AG10803 (cell line): ENCODE results near the gene PXK.
"Not testable (repeated sequence)": the region's sequence is repeated elsewhere in the genome, so short reads cannot be mapped to it uniquely, and the experiment has no call there.

ENCODE experiments used
- DNase-seq: peaks from one replicate; pipeline ENCODE4 v3.0.0; 2010; ENCODE audit warnings: low read depth
- H3K4me3 ChIP-seq: 2 replicates; pipeline ENCODE4 v1.5.1; 2011; ENCODE audit warnings: mild to moderate bottlenecking, low read length, control low read depth
- CTCF ChIP-seq: conservative IDR thresholded peaks from 2 replicates; pipeline ENCODE4 v1.5.1; 2011; ENCODE audit warnings: mild to moderate bottlenecking, low read length, control low read depth, inconsistent platforms

Gene PXK

GRCh38 chr3:58332575-58333188 is at the start of gene PXK:
TSS of gene PXK (plus strand) at chr3:58332892. CDS start at chr3:58332989, 97 bp downstream.
- peak within 1 kb of the TSS; percentile 92 for H3K4me3 ChIP-seq
- no peak; the same call in 1 of the 2 replicates for TF ChIP-seq CTCF
- DNase-seq = peak; percentile 86

- DNase-seq = no peak
- TF ChIP-seq CTCF = no peak
- no peak overlapping the region for H3K4me3 ChIP-seq
Measured at GRCh38 chr3:58285334-58285733, 47.4 kb upstream of the PXK start.

GRCh38 chr3:58287354-58287753 is 45.3 kb upstream of the PXK start:
- H3K4me3 ChIP-seq = no peak overlapping the region
- TF ChIP-seq CTCF = no peak
- no peak for DNase-seq

DNA sequence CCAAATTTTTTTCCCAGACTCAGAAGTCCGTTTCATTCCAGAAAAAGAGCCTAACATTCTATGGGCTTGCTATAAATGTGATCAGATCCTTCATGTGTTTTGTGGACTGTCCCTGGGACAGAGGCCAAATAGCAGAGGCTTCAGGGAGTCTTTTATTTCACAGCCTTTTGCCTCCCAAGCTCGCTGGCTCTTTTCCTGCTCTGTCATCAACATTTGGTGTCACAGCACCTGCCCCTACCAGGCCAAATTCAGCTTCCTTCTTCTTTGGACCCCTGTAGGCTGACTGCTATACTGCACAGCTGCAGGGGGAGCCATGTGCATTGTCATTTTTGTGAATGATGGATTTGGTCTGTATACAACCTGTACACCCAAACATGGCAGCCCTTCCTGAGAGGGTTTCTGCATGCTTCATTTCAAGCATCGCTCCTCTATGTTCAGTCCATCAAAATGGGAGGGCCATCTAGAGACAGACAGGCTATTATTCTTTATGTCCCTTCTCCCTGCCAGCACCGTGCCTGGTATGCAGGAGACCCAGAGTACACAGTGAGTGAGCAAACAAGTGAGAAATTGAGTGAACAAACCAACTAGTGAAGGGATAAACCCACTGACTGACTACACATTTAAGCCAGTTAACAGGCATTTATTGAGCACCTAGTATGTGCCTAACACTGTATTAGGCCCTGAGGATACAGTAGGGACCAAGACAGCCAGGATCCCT is 44.5 kb upstream of the PXK start:
- no peak overlapping the region for H3K4me3 ChIP-seq
- DNase-seq = peak; percentile 4
- TF ChIP-seq CTCF = 0 out of 2 replicates have a peak, but pooled peaks have one; percentile 1

DNA sequence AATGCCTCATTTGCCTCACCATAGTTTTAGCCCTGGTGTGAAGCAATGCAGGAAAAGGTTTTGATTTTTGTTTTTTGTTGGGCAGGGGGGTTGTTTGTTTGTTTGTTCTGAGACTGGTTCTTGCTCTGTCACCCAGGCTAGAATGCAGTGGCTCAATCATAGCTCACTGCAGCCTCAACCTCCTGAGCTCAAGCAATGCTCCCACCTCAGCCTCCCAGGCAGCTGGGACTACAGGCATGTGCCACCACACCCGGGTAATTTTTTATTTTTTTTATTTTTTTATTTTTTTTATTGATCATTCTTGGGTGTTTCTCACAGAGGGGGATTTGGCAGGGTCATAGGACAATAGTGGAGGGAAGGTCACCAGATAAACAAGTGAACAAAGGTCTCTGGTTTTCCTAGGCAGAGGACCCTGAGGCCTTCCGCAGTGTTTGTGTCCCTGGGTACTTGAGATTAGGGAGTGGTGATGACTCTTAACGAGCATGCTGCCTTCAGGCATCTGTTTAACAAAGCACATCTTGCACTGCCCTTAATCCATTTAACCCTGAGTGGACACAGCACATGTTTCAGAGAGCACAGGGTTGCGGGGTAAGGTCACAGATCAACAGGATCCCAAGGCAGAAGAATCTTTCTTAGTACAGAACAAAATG is 43.6 kb upstream of the PXK start:
- not testable (repeated sequence) for DNase-seq, H3K4me3 ChIP-seq

- H3K4me3 ChIP-seq, DNase-seq: not testable (repeated sequence)
Measured at GRCh38 chr3:58290446-58290845, 42.2 kb upstream of the PXK start.

DNA sequence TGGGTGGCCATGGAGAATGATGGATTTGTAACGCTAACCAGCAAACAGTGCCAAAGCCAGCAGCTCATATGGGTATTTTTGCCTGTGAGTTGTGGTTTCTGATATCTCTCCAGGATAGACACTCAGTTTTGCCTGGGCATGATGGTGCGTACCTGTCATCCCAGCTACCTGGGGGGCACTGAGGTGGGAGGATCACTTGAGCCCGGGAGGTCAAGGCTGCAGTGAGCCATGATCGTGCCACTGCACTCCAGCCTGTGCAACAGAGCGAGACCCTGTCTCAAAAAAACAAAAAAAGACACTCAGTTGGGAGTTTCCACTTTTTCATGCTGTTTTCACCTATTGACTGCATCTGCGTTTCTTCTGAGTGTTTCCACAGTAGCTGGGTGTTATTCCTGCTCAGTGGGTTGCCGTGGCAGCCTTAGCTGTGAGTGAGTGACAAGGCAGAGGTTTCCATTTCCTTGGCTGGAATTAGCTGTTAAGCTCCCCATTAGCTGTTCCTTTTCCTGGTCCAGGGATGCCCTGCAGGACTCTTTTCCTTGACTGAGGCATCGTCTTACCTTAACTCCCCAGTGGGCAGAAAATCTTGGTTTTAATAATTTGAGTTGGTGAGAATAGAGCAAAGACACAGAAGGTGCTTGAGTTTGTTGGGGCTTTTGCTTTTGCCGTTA is 40.9 kb upstream of the PXK start:
- H3K4me3 ChIP-seq = no peak overlapping the region
- no peak for TF ChIP-seq CTCF
- no peak for DNase-seq

GRCh38 chr3:58292866-58293265 is 39.8 kb upstream of the PXK start:
- no peak for DNase-seq
- no peak overlapping the region for H3K4me3 ChIP-seq
- no peak for TF ChIP-seq CTCF
